GM23338 (cell line): ENCODE measurements around the gene LRRFIP1. TPM values are rescaled to one million over a fixed set of nuclear protein-coding genes. Genes with fewer than 3 reads are reported as not detected.

Experiments
- ATAC-seq: fragments of 200-7000 bp; cut with Tn5 transposase; 3 replicates; pipeline ENCODE4 v1.9.1; 2020
- DNase-seq: peaks from one replicate; pipeline ENCODE4 v3.0.0-alpha.2; 2015; ENCODE audit warnings: low spot score
- H2AFZ ChIP-seq: fragments of 200-600 bp; sonication (generic); 2 replicates; pipeline ENCODE4 v1.8.0; 2016; ENCODE audit warnings: antibody characterized with exemption, mild to moderate bottlenecking, moderate library complexity
- H3F3A ChIP-seq: fragments of 200-600 bp; sonication (generic); replicated peaks from 2 replicates; pipeline ENCODE4 v1.8.0; 2017; ENCODE audit warnings: antibody characterized with exemption, mixed run types, low read depth
- H3K27ac ChIP-seq: fragments of 200-600 bp; sonication (generic); 2 replicates; pipeline ENCODE4 v1.6.1; 2016; ENCODE audit warnings: low read depth
- H3K27me3 ChIP-seq: fragments of 200-600 bp; sonication (generic); 2 replicates; pipeline ENCODE4 v1.8.0; 2016; ENCODE audit warnings: mild to moderate bottlenecking, mixed run types, moderate library complexity; ENCODE audit not compliant: insufficient read depth
- H3K36me3 ChIP-seq: fragments of 200-600 bp; sonication (generic); 2 replicates; pipeline ENCODE4 v1.8.0; 2016; ENCODE audit warnings: mild to moderate bottlenecking; ENCODE audit not compliant: insufficient read depth
- H3K4me1 ChIP-seq: fragments of 200-600 bp; sonication (generic); 2 replicates; pipeline ENCODE4 v1.8.0; 2016; ENCODE audit warnings: mild to moderate bottlenecking, moderate library complexity; ENCODE audit not compliant: insufficient read depth
- H3K4me2 ChIP-seq: fragments of 200-600 bp; sonication (generic); 2 replicates; pipeline ENCODE4 v1.7.1; 2017; ENCODE audit warnings: mixed run types
- H3K4me3 ChIP-seq: fragments of 200-600 bp; sonication (generic); 2 replicates; pipeline ENCODE4 v1.6.1; 2016; ENCODE audit warnings: mixed run types
- H3K79me2 ChIP-seq: fragments of 200-600 bp; sonication (generic); replicated peaks from 2 replicates; pipeline ENCODE4 v1.8.0; 2017; ENCODE audit warnings: mild to moderate bottlenecking; ENCODE audit not compliant: insufficient read depth
- H3K9me2 ChIP-seq: fragments of 200-600 bp; sonication (generic); 2 replicates; pipeline ENCODE4 v1.8.0; 2017; ENCODE audit not compliant: insufficient read depth
- H4K20me1 ChIP-seq: fragments of 200-600 bp; sonication (generic); replicated peaks from 2 replicates; pipeline ENCODE4 v1.8.0; 2017; ENCODE audit warnings: mild to moderate bottlenecking; ENCODE audit not compliant: insufficient read depth
- H3K27ac Mint-ChIP-seq: 2 replicates; pipeline ENCODE4 v1.8.0; 2020; ENCODE audit warnings: inconsistent platforms, mild to moderate bottlenecking, moderate library complexity, mixed read lengths
- H3K27me3 Mint-ChIP-seq: 3 replicates; pipeline ENCODE4 v1.8.0; 2022; ENCODE audit warnings: low read depth, mild to moderate bottlenecking, moderate library complexity, mixed read lengths, inconsistent platforms; ENCODE audit not compliant: insufficient read depth, poor library complexity
- H3K36me3 Mint-ChIP-seq: 3 replicates; pipeline ENCODE4 v1.8.0; 2021; ENCODE audit warnings: low read depth, mild to moderate bottlenecking, inconsistent platforms, moderate library complexity, mixed read lengths
- H3K4me1 Mint-ChIP-seq: 3 replicates; pipeline ENCODE4 v1.8.0; 2020; ENCODE audit warnings: mild to moderate bottlenecking, inconsistent platforms, mixed read lengths
- H3K4me3 Mint-ChIP-seq: 3 replicates; pipeline ENCODE4 v1.8.0; 2021; ENCODE audit warnings: moderate library complexity, mild to moderate bottlenecking, inconsistent platforms, mixed read lengths
- H3K9me3 Mint-ChIP-seq: 3 replicates; pipeline ENCODE4 v1.8.0; 2020; ENCODE audit warnings: moderate library complexity, mild to moderate bottlenecking, inconsistent platforms, mixed read lengths
- CREB1 ChIP-seq: fragments of 250-450 bp; sonication (Bioruptor Pico); IDR thresholded peaks from 2 replicates; pipeline ENCODE4 v1.5.0; 2020; ENCODE audit warnings: low read depth, mild to moderate bottlenecking, moderate library complexity
- CTCF ChIP-seq, 2 experiments: fragments of 200-600 bp in 1 of 2; sonication (generic) in 1 of 2; conservative IDR thresholded peaks; 2 replicates each; pipeline versions ENCODE4 v1.5.1 to v1.6.1; 2016 to 2017; ENCODE audit warnings: antibody characterized with exemption in 2 of 2, low read depth in 2 of 2, mild to moderate bottlenecking in 2 of 2, moderate library complexity in 1 of 2
- EZH2 ChIP-seq: fragments of 200-600 bp; sonication (generic); IDR thresholded peaks from one replicate; pipeline ENCODE4 v1.8.0; 2017; ENCODE audit warnings: antibody characterized with exemption, mild to moderate bottlenecking, low read depth; ENCODE audit not compliant: unreplicated experiment
- EZH2phosphoT487 ChIP-seq: fragments of 200-600 bp; sonication (generic); IDR thresholded peaks from one replicate; pipeline ENCODE4 v1.8.1; 2018; ENCODE audit warnings: antibody characterized with exemption; ENCODE audit not compliant: unreplicated experiment
- NANOG ChIP-seq: IDR thresholded peaks from 2 replicates; pipeline ENCODE4 v1.6.1; 2016; ENCODE audit warnings: antibody characterized with exemption, borderline replicate concordance
- REST ChIP-seq: IDR thresholded peaks from one replicate; pipeline ENCODE4 v1.6.1; 2018; ENCODE audit warnings: antibody characterized with exemption; ENCODE audit not compliant: unreplicated experiment
- STAT1 ChIP-seq: IDR thresholded peaks from one replicate; pipeline ENCODE4 v1.6.1; 2016; ENCODE audit warnings: antibody characterized with exemption; ENCODE audit not compliant: unreplicated experiment
- ZNF331 ChIP-seq: fragments of 250-450 bp; sonication (Bioruptor Pico); IDR thresholded peaks from 2 replicates; pipeline ENCODE4 v1.5.0; 2020; ENCODE audit warnings: low read depth, mild to moderate bottlenecking, moderate library complexity
- polyA plus RNA-seq: library from polyadenylated mRNA; unstranded; fragments of >200 nt; fragmentation: Nextera tagmentation; extraction: Ambion mirVana; gene quantifications from 2 replicates; pipeline ENCODE4 v1.2.1, GENCODE V29; 2016
- total RNA-seq: library from RNA; depleted of rRNA; stranded (reverse); fragments of >200 nt; shearing (Covaris generic); gene quantifications from 2 replicates; pipeline ENCODE4 v1.2.3, GENCODE V29; 2014

LRRFIP1 gene
- total and polyA plus RNA-seq, 2 experiments from 2014 or later = 59.6 to 178 TPM

GRCh38 chr2:237746302-237747080 lies 119.1 kb downstream of the LRRFIP1 start:
- Histone ChIP-seq H4K20me1 (peaks cover 8% of the 10 kb centered on the region; the same call in 1 of the 2 replicates), H3K9me2 (no peaks in the 10 kb centered on the region), H3K27ac (no peak overlapping the region), H3K36me3 (peaks cover 9% of the 10 kb centered on the region; the same call in 1 of the 2 replicates), H3K4me1 (peaks cover 7% of the 10 kb centered on the region; the same call in 1 of the 2 replicates), H3K4me3 (no peak overlapping the region), H3F3A (no peaks in the 10 kb centered on the region), H3K79me2 (peaks cover 37% of the 10 kb centered on the region), H3K4me2 (no peak overlapping the region), H2AFZ (no peak overlapping the region), H3K27me3 (no peaks in the 10 kb centered on the region)
- peaks cover 28% of the 10 kb centered on the region for H3K4me1 Mint-ChIP-seq
- ATAC-seq (no peak), DNase-seq (no peak)
- H3K36me3 Mint-ChIP-seq = peaks cover 35% of the 10 kb centered on the region
- TF ChIP-seq REST (no peak), EZH2phosphoT487 (no peak)
- H3K9me3 Mint-ChIP-seq = no peaks in the 10 kb centered on the region; the same call in 2 of the 3 replicates
- no peak overlapping the region for H3K4me3 Mint-ChIP-seq
- H3K27me3 Mint-ChIP-seq = peaks cover 1% of the 10 kb centered on the region
- no peak overlapping the region for H3K27ac Mint-ChIP-seq

- Mint-ChIP-seq H3K36me3 (peaks cover 39% of the 10 kb centered on the region), H3K27ac (no peak overlapping the region), H3K27me3 (peaks cover 1% of the 10 kb centered on the region), H3K4me3 (no peak overlapping the region), H3K4me1 (peaks cover 24% of the 10 kb centered on the region), H3K9me3 (no peaks in the 10 kb centered on the region; the same call in 2 of the 3 replicates)
- H3K36me3 ChIP-seq = peaks cover 9% of the 10 kb centered on the region; the same call in 1 of the 2 replicates
- peaks cover 30% of the 10 kb centered on the region for H3K79me2 ChIP-seq
- ATAC-seq (no peak), DNase-seq (no peak)
- no peak overlapping the region for H3K27ac ChIP-seq
- no peaks in the 10 kb centered on the region for H3K27me3 ChIP-seq
- no peak overlapping the region for H2AFZ ChIP-seq
- H3K4me3 ChIP-seq = no peak overlapping the region
- H3K4me2 ChIP-seq = no peak overlapping the region
- H3K9me2 ChIP-seq = no peaks in the 10 kb centered on the region
- H4K20me1 ChIP-seq = peaks cover 7% of the 10 kb centered on the region; the same call in 1 of the 2 replicates
- H3K4me1 ChIP-seq = peaks cover 7% of the 10 kb centered on the region; the same call in 1 of the 2 replicates
- no peaks in the 10 kb centered on the region for H3F3A ChIP-seq
- TF ChIP-seq EZH2 (no peak), NANOG (no peak), CTCF (conservative IDR thresholded peaks at IDR 0.05; ENCODE audit: low read depth in 2 of 2) (no peak), REST (no peak), STAT1 (no peak), CREB1 (CRISPR knock-in tag) (no peak), ZNF331 (CRISPR knock-in tag) (no peak)
These were observed 119.8 kb downstream of the LRRFIP1 start for GRCh38 chr2:237747189-237747588.
